Measurements from ENCODE around the gene ABCD1.

Gene ABCD1

GRCh38 chrX:153773741-153774575 is 49.3 kb downstream of the ABCD1 start:
- DNase-seq (ENCODE audit: low read depth in 2 of 2): no peak

DNA sequence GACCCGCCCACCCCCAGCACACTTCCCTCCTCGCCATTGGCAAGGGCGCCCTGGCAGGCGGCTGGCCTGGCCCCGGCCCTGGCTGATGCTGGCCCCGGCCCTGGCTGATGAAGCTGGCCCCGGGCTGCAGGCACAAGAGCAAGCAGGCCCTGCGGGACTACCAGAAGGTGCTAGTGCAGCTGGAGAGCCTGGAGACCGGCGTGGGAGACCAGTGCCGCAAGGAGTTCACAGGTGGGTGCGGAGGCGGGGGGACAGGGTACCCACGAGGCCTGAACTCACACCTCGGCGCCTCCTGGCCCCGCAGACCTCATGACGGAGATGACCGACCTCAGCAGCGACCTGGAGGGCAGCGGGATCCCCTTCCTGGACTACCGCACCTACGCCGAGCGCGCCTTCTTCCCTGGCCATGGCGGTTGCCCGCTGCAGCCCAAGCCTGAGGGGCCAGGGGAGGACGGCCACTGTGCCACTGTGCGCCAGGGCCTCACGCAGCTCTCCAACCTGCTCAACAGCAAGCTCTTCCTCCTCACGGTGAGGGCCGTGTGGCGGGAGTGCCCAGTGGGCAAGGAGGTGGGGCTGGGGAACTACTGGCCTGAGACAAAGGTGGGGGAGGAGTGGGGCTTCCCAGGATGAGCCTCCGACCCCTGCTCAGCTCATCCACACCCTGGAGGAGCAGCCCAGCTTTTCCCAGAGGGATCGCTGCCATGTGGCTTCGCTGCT is 50.1 kb downstream of the ABCD1 start:
- no peak for DNase-seq (ENCODE audit: low read depth in 2 of 2)

- DNase-seq (ENCODE audit: low read depth in 2 of 2): no peak
Observed at GRCh38 chrX:153775293-153776119, 50.9 kb downstream of the ABCD1 start.

- DNase-seq (ENCODE audit: low read depth in 2 of 2): no peak
Observed at GRCh38 chrX:153776120-153776599, 51.5 kb downstream of the ABCD1 start.

DNA sequence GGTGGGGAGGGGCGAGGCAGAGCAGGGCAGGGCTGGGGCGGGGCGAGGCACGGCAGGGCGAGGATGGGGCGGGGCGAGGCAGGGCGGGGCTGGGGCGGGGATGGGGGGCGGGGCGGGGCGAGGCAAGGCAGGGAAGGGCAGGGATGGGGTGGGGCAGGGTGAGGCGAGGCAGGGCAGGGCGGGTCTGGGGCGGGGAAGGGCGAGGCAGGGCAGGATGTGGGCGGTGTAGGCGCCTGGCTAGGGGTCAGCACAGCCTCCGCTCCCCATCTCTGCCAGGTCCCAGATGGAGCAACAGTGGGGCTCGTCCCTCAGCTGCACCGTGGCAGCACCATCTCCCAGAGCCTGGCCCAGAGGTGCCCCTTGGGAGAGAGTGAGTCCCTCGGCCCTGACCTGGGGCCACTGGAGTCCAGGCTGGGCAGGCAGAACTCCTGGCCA is 52.0 kb downstream of the ABCD1 start:
- no peak for DNase-seq (ENCODE audit: low read depth in 2 of 2)

GRCh38 chrX:153777261-153778090 is 52.8 kb downstream of the ABCD1 start:
- DNase-seq (ENCODE audit: low read depth in 2 of 2): no peak

- no peak for DNase-seq (ENCODE audit: low read depth in 2 of 2)
Observed at GRCh38 chrX:153778181-153778580, 53.5 kb downstream of the ABCD1 start.

DNA sequence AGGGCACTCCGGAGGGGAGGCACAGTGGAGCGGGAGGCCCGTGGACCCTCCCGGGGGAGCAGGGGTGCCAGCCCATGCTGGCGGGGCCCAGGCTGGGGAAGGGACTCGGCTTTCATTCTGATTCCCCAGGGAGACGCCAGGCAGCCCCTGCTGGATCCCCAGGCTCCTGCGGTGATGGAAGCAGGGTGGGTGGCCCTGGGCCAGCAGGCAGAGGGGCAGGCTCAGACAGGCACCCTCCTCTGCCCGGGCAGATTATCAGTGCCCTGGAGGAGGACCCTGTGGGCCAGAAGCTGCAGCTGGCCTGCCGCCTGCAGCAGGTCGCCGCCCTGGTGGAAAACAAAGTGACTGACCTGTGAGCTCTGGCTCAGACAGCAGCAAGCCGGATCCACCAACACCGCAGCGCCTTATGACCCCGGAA is 54.0 kb downstream of the ABCD1 start:
- no peak for DNase-seq (ENCODE audit: low read depth in 2 of 2)

GRCh38 chrX:153779891-153780677 is 55.4 kb downstream of the ABCD1 start:
- no peak for DNase-seq (ENCODE audit: low read depth in 2 of 2)

- no peak for DNase-seq (ENCODE audit: low read depth in 2 of 2)
Observed at GRCh38 chrX:153780678-153781427, 56.2 kb downstream of the ABCD1 start, which contains the start of gene SRPK3. Gene SRPK3, plus strand, starts transcription at chrX:153781041. Its CDS starts 46 bp downstream, at chrX:153781087.

DNA sequence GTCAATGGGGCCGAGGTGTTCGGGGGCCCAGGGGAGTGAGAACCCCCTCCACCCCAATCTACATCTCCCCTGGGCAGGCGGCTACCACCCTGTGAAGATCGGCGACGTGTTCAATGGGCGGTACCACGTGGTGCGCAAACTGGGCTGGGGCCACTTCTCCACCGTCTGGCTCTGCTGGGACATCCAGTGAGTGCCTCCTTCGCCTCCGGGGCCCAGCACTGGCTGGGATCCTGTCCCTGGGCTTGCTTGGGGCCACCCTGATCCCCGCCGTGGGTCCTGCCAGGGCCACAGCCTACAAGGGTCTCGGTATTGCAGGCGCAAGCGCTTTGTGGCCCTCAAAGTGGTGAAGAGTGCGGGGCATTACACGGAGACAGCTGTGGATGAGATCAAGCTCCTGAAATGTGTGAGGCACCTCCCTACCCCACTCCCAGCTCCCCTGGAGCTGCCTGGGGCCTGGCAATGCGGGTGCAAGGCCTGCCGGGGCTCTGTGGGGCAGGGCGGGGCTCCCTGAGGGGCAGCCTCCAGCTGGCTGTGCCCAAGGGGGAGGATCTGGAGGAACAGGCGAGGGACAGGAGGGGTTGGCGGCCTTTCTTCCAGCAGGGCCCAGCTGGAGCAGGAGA is 56.9 kb downstream of the ABCD1 start:
- no peak for DNase-seq (ENCODE audit: low read depth in 2 of 2)

DNA sequence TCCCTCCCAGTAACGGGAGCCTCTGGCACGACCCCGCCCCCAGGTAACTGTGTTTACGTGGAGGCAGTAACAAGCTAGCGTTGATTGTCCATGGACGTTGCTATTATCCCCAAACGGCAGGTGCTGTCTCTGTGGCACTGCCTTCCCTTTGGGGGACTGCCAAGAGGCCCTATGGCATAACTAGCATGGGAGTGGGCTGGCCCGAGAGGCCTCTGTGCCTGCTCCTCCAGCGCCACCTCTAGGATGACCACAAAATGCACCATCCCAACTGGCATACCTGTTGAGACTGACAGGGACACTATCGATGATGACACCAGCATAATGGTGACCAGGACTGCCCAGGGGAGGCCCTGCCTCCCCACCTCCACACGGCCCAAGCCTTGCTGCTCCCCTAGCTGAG is 57.7 kb downstream of the ABCD1 start:
- DNase-seq (ENCODE audit: low read depth in 2 of 2): no peak

GRCh38 chrX:153782871-153783270 is 58.2 kb downstream of the ABCD1 start:
- DNase-seq (ENCODE audit: low read depth in 2 of 2): no peak

GRCh38 chrX:153783378-153784013 is 58.8 kb downstream of the ABCD1 start:
- no peak for DNase-seq (ENCODE audit: low read depth in 2 of 2)

GRCh38 chrX:153784325-153784967 is 59.8 kb downstream of the ABCD1 start:
- DNase-seq (ENCODE audit: low read depth in 2 of 2): no peak

GRCh38 chrX:153786669-153787068 is 62.0 kb downstream of the ABCD1 start:
- DNase-seq (ENCODE audit: low read depth in 2 of 2): no peak

DNA sequence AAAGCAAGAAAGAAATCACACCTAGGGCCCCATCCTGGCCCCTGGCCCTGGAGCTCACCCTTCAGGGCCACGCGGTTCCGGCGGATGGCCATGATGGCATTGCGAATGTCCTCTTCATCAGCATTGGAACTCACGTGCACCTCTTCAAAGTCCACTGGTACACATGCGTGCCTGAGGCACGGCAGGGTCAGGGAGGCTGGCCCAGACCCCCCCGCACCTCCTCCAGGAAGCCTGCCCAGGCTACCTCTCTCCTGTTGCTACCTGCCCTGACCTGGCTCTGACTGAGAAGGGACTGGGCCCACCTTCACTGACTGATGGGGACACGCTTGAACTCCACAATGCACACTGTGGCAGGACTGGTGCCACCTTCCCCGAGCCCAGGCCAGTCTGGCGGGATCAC is 65.0 kb downstream of the ABCD1 start:
- no peak for DNase-seq (ENCODE audit: low read depth in 2 of 2)

Measured in stimulated activated CD8-positive, alpha-beta memory T cell treated with anti-CD3 and anti-CD28 coated beads, Interleukin-15, amount 100 ng/mL, for 48 hours (primary cell).